ENCODE measurements around the gene ERP44. TPM values are rescaled to one million over a fixed set of nuclear protein-coding genes. Genes with fewer than 3 reads are reported as not detected.
"Not testable (repeated sequence)": the region's sequence is repeated elsewhere in the genome, so short reads cannot be mapped to it uniquely, and the experiment has no call there.

Gene ERP44
- total and polyA plus RNA-seq, 7 experiments from 2014 or later, result 9.8 to 38.2 (median 16.0) TPM

DNA sequence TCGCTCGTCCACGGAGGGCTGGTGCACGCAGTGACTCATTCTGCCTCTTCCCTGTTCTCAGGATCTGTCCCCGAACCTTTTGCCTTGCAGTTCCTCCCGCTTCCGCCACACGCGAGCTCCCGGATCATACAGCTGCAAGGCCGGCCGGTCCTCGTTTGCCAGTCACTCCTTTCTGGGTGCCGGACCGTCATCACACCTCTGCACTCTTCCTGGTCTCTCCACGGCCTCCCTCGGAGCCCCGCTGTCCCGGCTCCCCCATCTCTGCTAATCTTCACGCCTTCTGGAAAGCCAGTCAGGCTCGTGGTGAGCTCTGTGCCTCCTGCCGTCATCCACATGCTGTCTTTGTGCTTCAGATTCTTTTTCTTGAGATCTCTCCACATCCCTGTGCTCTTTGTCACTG is 100.5 kb downstream of the ERP44 start:
- Mint-ChIP-seq H3K4me3 (no peak overlapping the region), H3K4me1 (peaks cover 0 to 14% (median 0%) of the 10 kb centered on the region in 7 donors), H3K27ac (peak overlapping the region in 1 of 9 donors; percentile 61), H3K27me3 (no peaks in the 10 kb centered on the region), H3K9me3 (peaks cover 3 to 61% (median 21%) of the 10 kb centered on the region in 11 donors), H3K36me3 (peaks cover 34 to 91% (median 78%) of the 10 kb centered on the region in 5 donors)
- Histone ChIP-seq H3K4me3 (ENCODE audit: low read length) (no peak overlapping the region), H3K9me3 (ENCODE audit: control insufficient read depth in 2 of 3, low read length in 3 of 3) (no peaks in the 10 kb centered on the region), H3K27ac (ENCODE audit: low read depth, low read length) (no peak overlapping the region), H3K36me3 (ENCODE audit: control insufficient read depth in 2 of 3, insufficient read depth in 3 of 3, low read length in 3 of 3) (peaks cover 0 to 7% (median 0%) of the 10 kb centered on the region in 3 experiments), H3K4me1 (ENCODE audit: control insufficient read depth in 2 of 2, insufficient read depth in 2 of 2, low read length in 2 of 2) (no peaks in the 10 kb centered on the region), H3K27me3 (ENCODE audit: control insufficient read depth in 2 of 2, insufficient read depth in 2 of 2, low read length in 2 of 2) (no peaks in the 10 kb centered on the region)
- ATAC-seq, result no peak
- CTCF ChIA-PET, result no interaction called here
- POLR2A ChIA-PET, result no interaction called here
- DNase-seq, result no peak
- intact Hi-C loops (cut with micrococcal nuclease), result no loop called here

DNA sequence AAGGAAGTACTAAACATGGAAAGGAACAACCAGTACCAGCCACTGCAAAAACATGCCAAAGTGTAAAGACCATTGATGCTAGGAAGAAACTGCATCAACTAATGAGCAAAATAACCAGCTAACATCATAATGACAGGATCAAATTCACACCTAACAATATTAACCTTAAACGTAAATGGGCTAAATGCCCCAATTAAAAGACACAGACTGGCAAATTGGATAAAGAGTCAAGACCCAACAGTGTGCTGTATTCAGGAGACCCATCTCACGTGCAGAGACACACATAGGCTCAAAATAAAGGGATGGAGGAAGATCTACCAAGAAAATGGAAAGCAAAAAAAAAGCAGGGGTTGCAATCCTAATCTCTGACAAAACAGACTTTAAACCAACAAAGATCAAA is 108.3 kb downstream of the ERP44 start:
- H3K4me1 ChIP-seq (ENCODE audit: control insufficient read depth in 2 of 2, insufficient read depth in 2 of 2, low read length in 2 of 2); H3K4me1 Mint-ChIP-seq; ATAC-seq; H3K9me3 ChIP-seq (ENCODE audit: control insufficient read depth in 2 of 3, low read length in 3 of 3); H3K4me3 Mint-ChIP-seq; POLR2A ChIA-PET; H3K27ac Mint-ChIP-seq; DNase-seq; H3K27ac ChIP-seq (ENCODE audit: low read depth, low read length); H3K36me3 ChIP-seq (ENCODE audit: control insufficient read depth in 2 of 3, insufficient read depth in 3 of 3, low read length in 3 of 3); H3K27me3 ChIP-seq (ENCODE audit: control insufficient read depth in 2 of 2, insufficient read depth in 2 of 2, low read length in 2 of 2); CTCF ChIA-PET; H3K27me3 Mint-ChIP-seq; intact Hi-C loops (cut with micrococcal nuclease); H3K4me3 ChIP-seq (ENCODE audit: low read length): not testable (repeated sequence)
- H3K36me3 Mint-ChIP-seq, result peaks cover 29 to 74% (median 64%) of the 10 kb centered on the region in 5 donors
- H3K9me3 Mint-ChIP-seq, result peaks cover 5 to 70% (median 40%) of the 10 kb centered on the region in 11 donors

DNA sequence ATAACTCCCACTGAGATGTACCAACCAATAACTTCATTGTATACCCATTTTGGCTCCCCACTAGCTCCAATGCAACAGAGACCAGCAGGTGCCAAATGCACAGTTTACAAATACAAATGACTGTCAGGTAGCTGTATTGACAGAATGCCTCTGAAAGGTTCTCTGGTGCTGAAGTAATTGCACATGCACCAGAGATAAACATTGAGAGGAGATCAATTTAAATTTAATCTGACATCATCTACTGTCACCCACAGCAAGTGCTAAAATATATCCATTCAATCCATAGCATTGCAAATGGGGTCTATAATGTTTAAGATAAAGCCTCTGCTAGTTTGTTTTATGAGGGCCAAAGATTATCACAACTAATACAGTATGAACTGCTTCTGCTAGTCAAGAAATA is 112.2 kb downstream of the ERP44 start:
- Histone ChIP-seq H3K9me3 (ENCODE audit: control insufficient read depth in 2 of 3, low read length in 3 of 3) (peaks cover 0 to 5% (median 0%) of the 10 kb centered on the region in 3 experiments), H3K4me1 (ENCODE audit: control insufficient read depth in 2 of 2, insufficient read depth in 2 of 2, low read length in 2 of 2) (no peaks in the 10 kb centered on the region), H3K36me3 (ENCODE audit: control insufficient read depth in 2 of 3, insufficient read depth in 3 of 3, low read length in 3 of 3) (peaks cover 0 to 11% (median 5%) of the 10 kb centered on the region in 3 experiments), H3K4me3 (ENCODE audit: low read length) (no peak overlapping the region), H3K27me3 (ENCODE audit: control insufficient read depth in 2 of 2, insufficient read depth in 2 of 2, low read length in 2 of 2) (no peaks in the 10 kb centered on the region), H3K27ac (ENCODE audit: low read depth, low read length) (no peak overlapping the region)
- intact Hi-C loops (cut with micrococcal nuclease), result no loop called here
- DNase-seq (no peak), ATAC-seq (no peak)
- Mint-ChIP-seq H3K27ac (peak overlapping the region in 1 of 9 donors; percentile 41), H3K9me3 (peaks cover 5 to 34% (median 15%) of the 10 kb centered on the region in 11 donors), H3K4me3 (no peak overlapping the region), H3K27me3 (no peaks in the 10 kb centered on the region), H3K4me1 (peaks cover 0 to 6% (median 0%) of the 10 kb centered on the region in 7 donors), H3K36me3 (peaks cover 22 to 46% (median 38%) of the 10 kb centered on the region in 5 donors)
- POLR2A ChIA-PET, result no interaction called here
- CTCF ChIA-PET, result no interaction called here

DNA sequence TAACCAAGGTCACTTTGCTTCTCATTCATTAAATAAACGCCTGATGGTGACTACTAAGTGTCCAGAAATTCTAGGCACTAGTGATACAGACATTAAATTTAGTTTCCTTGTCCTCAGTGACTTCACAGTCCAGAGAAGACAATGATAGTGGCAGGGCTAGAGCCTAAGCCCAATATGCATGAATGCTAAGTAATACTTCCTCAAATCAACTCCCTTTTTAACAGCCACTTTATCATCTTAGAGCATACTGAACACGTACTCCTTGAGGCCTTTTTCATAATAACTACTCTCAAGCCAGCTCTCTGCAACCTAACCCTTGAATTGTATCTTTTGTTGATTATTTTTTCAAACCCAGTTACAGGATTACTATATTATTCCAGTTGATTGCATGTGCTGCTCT is 118.2 kb downstream of the ERP44 start:
- Histone ChIP-seq H3K4me3 (ENCODE audit: low read length) (no peak overlapping the region), H3K27ac (ENCODE audit: low read depth, low read length) (no peak overlapping the region), H3K9me3 (ENCODE audit: control insufficient read depth in 2 of 3, low read length in 3 of 3) (no peaks in the 10 kb centered on the region), H3K36me3 (ENCODE audit: control insufficient read depth in 2 of 3, insufficient read depth in 3 of 3, low read length in 3 of 3) (peaks cover 0 to 5% (median 4%) of the 10 kb centered on the region in 3 experiments), H3K27me3 (ENCODE audit: control insufficient read depth in 2 of 2, insufficient read depth in 2 of 2, low read length in 2 of 2) (no peaks in the 10 kb centered on the region), H3K4me1 (ENCODE audit: control insufficient read depth in 2 of 2, insufficient read depth in 2 of 2, low read length in 2 of 2) (no peaks in the 10 kb centered on the region)
- ChIA-PET CTCF (interaction anchor here (0.5 kb wide), 1 partner anchor 1134 kb away, joined by 6 read pairs; no protein-coding TSS in a partner anchor), POLR2A (no interaction called here)
- Mint-ChIP-seq H3K9me3 (no peaks in the 10 kb centered on the region), H3K36me3 (peaks cover 0 to 15% (median 0%) of the 10 kb centered on the region in 5 donors), H3K27ac (peak overlapping the region in 6 of 9 donors; percentile 6 to 79 (median 28)), H3K27me3 (no peaks in the 10 kb centered on the region), H3K4me1 (peaks cover 0 to 5% (median 0%) of the 10 kb centered on the region in 7 donors), H3K4me3 (no peak overlapping the region)
- DNase-seq (no peak), ATAC-seq (no peak)
- intact Hi-C loops (cut with micrococcal nuclease), result no loop called here

DNA sequence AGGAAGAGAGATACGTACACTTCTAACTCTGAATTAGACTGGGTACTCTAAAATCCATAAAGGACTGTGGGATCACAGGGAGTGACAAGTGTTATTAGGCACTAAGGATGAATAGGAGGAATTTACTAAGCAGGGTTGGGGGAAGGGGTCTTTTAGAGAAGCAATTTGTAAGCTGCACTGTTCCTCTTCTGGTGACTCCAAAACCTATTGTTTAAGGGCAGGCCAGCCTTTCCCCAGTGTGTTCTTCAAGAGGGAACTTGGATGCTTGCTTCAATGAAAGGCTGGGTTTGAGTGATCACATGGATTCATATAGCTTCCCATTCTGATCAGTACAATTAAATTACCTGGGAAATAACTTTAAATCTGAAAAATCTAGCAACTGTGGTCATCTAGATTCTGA is 120.6 kb downstream of the ERP44 start:
- CTCF ChIA-PET, result no interaction called here

DNA sequence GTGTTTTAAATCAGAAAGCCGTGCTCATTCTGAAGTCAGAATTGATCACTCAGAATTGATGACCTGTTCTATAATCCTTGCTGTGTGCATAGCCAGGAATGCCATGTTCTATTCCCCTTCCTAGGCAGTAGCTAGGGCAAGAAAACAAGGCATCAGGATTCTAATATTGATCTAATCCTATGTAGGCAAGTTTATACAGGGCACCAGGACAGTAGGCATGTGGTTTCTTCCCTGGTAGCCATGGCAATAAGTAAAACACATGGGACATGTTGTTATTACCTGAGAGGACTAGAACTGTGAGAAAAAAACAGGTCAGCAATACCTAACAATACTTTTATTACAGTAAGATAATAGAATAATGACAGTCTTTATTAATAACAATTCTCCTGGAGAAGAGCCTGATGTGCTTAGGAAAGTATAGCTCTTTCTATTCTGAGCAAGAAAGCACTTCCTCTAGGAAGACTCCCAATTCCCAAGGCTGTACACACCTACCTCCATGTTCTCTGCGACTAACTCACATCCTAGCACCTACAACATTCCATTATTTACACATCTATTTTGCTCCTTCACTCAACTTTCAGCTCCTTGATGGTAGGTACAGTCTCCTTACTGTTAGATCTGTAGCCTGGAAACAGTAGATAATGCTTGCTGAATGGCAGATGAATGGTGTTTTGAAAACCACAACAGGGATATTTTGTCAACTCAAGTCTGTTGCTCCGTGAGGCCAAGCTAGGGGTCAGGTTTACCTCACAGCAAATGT is 121.6 kb downstream of the ERP44 start:
- no peak for ATAC-seq
- no peaks in the 10 kb centered on the region for H3K9me3 Mint-ChIP-seq

More for the DNA sequence above, 120.6 kb downstream of the ERP44 start:
- H3K4me3 Mint-ChIP-seq, result no peak overlapping the region
- ATAC-seq (no peak), DNase-seq (no peak)
- peak overlapping the region in 5 of 9 donors; percentile 1 to 80 (median 22) for H3K27ac Mint-ChIP-seq
- no peak overlapping the region for H3K4me3 ChIP-seq (ENCODE audit: low read length)
- POLR2A ChIA-PET, result interaction anchor here (0.7 kb wide), 1 partner anchor 8 kb away, joined by 3 read pairs; no protein-coding TSS in a partner anchor
- no peaks in the 10 kb centered on the region for H3K27me3 Mint-ChIP-seq
- intact Hi-C loops (cut with micrococcal nuclease), result no loop called here
- H3K4me1 ChIP-seq (ENCODE audit: control insufficient read depth in 2 of 2, insufficient read depth in 2 of 2, low read length in 2 of 2), result no peaks in the 10 kb centered on the region
- no peak overlapping the region for H3K27ac ChIP-seq (ENCODE audit: low read depth, low read length)
- H3K27me3 ChIP-seq (ENCODE audit: control insufficient read depth in 2 of 2, insufficient read depth in 2 of 2, low read length in 2 of 2), result no peaks in the 10 kb centered on the region
- peaks cover 0 to 4% (median 0%) of the 10 kb centered on the region in 3 experiments for H3K36me3 ChIP-seq (ENCODE audit: control insufficient read depth in 2 of 3, insufficient read depth in 3 of 3, low read length in 3 of 3)
- peaks cover 0 to 5% (median 0%) of the 10 kb centered on the region in 7 donors for H3K4me1 Mint-ChIP-seq
- H3K9me3 Mint-ChIP-seq, result no peaks in the 10 kb centered on the region
- peaks cover 0 to 21% (median 4%) of the 10 kb centered on the region in 5 donors for H3K36me3 Mint-ChIP-seq
- H3K9me3 ChIP-seq (ENCODE audit: control insufficient read depth in 2 of 3, low read length in 3 of 3), result no peaks in the 10 kb centered on the region

More for the DNA sequence above, 121.6 kb downstream of the ERP44 start:
- DNase-seq, result no peak
- Histone ChIP-seq H3K4me1 (ENCODE audit: control insufficient read depth in 2 of 2, insufficient read depth in 2 of 2, low read length in 2 of 2) (no peaks in the 10 kb centered on the region), H3K36me3 (ENCODE audit: control insufficient read depth in 2 of 3, insufficient read depth in 3 of 3, low read length in 3 of 3) (no peaks in the 10 kb centered on the region), H3K27me3 (ENCODE audit: control insufficient read depth in 2 of 2, insufficient read depth in 2 of 2, low read length in 2 of 2) (no peaks in the 10 kb centered on the region), H3K4me3 (ENCODE audit: low read length) (no peak overlapping the region), H3K9me3 (ENCODE audit: control insufficient read depth in 2 of 3, low read length in 3 of 3) (no peaks in the 10 kb centered on the region), H3K27ac (ENCODE audit: low read depth, low read length) (no peak overlapping the region)
- Mint-ChIP-seq H3K36me3 (peaks cover 0 to 17% (median 9%) of the 10 kb centered on the region in 5 donors), H3K27ac (peak overlapping the region in 1 of 9 donors; percentile 34), H3K4me3 (no peak overlapping the region), H3K4me1 (peaks cover 0 to 5% (median 0%) of the 10 kb centered on the region in 7 donors), H3K27me3 (no peaks in the 10 kb centered on the region)
- ChIA-PET POLR2A (no interaction called here), CTCF (no interaction called here)
- intact Hi-C loops (cut with micrococcal nuclease), result no loop called here

Data from naive thymus-derived CD4-positive, alpha-beta T cell (primary cell).